ENCODE results near the gene RPL41. TPM values are rescaled to one million over a fixed set of nuclear protein-coding genes. Genes with fewer than 3 reads are reported as not detected.

Gene RPL41
- total and polyA plus RNA-seq, 9 of the 15 experiments (the other 6 are each of a cell fraction or from before 2014, with no cell fraction given), result 3,403 to 11,276 (median 5,604) TPM

DNA sequence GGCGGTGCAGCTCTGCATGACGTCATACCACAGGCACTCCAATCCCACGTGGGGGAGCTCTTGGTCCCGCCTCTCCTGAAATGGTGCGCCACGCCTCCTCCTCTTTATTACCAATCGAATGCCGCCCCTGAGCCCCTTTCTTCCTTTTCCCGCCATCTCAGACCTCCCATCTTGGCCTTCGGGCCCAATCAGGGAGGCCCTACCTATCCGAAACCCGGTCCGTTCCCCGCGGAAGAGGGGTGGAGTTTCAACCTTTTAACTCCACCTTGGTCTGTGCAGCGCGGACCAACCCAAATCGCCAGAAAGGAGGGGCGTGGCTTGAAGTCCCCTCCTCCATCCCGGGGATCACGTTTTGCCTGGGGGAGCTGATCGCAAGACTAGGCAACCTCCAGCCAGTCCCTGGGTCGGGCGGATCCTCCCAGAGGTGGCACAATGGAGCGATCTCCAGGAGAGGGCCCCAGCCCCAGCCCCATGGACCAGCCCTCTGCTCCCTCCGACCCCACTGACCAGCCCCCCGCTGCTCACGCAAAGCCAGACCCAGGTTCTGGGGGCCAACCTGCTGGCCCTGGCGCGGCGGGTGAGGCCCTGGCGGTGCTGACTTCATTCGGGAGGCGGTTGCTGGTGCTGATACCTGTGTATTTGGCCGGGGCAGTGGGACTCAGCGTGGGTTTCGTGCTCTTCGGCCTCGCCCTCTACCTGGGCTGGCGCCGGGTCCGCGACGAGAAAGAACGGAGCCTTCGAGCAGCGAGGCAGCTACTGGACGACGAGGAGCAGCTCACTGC lies 11.6 kb downstream of the RPL41 start, which contains the start of gene ESYT1 (continued):
- no peak for TF ChIP-seq SFPQ (IDR thresholded peaks at IDR 0.05; ENCODE audit: low read depth, low read length)
- TF ChIP-seq JUND (IDR thresholded peaks at IDR 0.05; ENCODE audit: borderline replicate concordance, low read depth, low read length), result peak; percentile 100
- peak; percentile 99; the same call in 2 of the 3 replicates for TF ChIP-seq JUND (tag; IDR thresholded peaks at IDR 0.05; ENCODE audit: borderline replicate concordance, low read depth, low read length)
- TF ChIP-seq ZKSCAN1 (IDR thresholded peaks at IDR 0.05; ENCODE audit: low read depth, low read length), result no peak
- TF ChIP-seq, protein P1, sequence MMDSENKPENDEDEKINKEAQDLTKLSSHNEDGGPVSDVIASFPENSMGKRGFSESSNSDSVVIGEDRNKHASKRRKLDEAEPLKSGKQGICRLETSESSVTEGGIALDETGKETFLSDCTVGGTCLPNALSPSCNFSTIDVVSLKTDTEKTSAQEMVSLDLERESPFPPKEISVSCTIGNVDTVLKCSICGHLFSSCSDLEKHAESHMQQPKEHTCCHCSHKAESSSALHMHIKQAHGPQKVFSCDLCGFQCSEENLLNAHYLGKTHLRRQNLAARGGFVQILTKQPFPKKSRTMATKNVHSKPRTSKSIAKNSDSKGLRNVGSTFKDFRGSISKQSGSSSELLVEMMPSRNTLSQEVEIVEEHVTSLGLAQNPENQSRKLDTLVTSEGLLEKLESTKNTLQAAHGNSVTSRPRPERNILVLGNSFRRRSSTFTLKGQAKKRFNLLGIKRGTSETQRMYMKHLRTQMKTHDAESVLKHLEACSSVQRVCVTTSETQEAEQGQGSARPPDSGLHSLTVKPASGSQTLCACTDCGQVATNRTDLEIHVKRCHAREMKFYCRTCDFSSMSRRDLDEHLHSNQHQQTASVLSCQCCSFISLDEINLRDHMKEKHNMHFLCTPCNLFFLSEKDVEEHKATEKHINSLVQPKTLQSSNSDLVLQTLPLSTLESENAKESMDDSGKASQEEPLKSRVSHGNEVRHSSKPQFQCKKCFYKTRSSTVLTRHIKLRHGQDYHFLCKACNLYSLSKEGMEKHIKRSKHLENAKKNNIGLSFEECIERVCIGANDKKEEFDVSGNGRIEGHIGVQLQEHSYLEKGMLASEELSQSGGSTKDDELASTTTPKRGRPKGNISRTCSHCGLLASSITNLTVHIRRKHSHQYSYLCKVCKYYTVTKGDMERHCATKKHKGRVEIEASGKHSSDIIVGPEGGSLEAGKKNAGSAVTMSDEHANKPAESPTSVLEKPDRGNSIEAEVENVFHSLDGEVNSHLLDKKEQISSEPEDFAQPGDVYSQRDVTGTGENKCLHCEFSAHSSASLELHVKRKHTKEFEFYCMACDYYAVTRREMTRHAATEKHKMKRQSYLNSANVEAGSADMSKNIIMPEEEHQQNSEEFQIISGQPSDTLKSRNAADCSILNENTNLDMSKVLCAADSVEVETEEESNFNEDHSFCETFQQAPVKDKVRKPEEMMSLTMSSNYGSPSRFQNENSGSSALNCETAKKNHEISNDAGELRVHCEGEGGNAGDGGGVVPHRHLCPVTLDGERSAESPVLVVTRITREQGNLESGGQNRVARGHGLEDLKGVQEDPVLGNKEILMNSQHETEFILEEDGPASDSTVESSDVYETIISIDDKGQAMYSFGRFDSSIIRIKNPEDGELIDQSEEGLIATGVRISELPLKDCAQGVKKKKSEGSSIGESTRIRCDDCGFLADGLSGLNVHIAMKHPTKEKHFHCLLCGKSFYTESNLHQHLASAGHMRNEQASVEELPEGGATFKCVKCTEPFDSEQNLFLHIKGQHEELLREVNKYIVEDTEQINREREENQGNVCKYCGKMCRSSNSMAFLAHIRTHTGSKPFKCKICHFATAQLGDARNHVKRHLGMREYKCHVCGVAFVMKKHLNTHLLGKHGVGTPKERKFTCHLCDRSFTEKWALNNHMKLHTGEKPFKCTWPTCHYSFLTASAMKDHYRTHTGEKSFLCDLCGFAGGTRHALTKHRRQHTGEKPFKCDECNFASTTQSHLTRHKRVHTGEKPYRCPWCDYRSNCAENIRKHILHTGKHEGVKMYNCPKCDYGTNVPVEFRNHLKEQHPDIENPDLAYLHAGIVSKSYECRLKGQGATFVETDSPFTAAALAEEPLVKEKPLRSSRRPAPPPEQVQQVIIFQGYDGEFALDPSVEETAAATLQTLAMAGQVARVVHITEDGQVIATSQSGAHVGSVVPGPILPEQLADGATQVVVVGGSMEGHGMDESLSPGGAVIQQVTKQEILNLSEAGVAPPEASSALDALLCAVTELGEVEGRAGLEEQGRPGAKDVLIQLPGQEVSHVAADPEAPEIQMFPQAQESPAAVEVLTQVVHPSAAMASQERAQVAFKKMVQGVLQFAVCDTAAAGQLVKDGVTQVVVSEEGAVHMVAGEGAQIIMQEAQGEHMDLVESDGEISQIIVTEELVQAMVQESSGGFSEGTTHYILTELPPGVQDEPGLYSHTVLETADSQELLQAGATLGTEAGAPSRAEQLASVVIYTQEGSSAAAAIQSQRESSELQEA (IDR thresholded peaks at IDR 0.05; ENCODE audit: low read depth), result no peak
- TF ChIP-seq ZNF668 (CRISPR knock-in tag; IDR thresholded peaks at IDR 0.05), result no peak
- TF ChIP-seq RBM39 (optimal IDR thresholded peaks at IDR 0.05; ENCODE audit: low read depth, low read length), result no peak
- no peak for TF ChIP-seq ZNF707 (CRISPR knock-in tag; conservative IDR thresholded peaks at IDR 0.05)
- TF ChIP-seq ZNF778 (CRISPR knock-in tag; IDR thresholded peaks at IDR 0.05), result no peak
- no peak for TF ChIP-seq TARDBP (IDR thresholded peaks at IDR 0.05)
- TF ChIP-seq SOX6 (IDR thresholded peaks at IDR 0.05), result peak; percentile 17; the same call in 1 of the 2 replicates
- no peak for TF ChIP-seq ZNF277 (CRISPR knock-in tag; IDR thresholded peaks at IDR 0.05; ENCODE audit: borderline replicate concordance)
- no peak for TF ChIP-seq KLF13 (tag; IDR thresholded peaks at IDR 0.05; ENCODE audit: borderline replicate concordance, low read depth)
- TF ChIP-seq ZKSCAN3 (CRISPR knock-in tag; IDR thresholded peaks at IDR 0.05), result no peak
- TF ChIP-seq ZNF551 (CRISPR knock-in tag; IDR thresholded peaks at IDR 0.05), result no peak
- TF ChIP-seq HSF4 (CRISPR knock-in tag; IDR thresholded peaks at IDR 0.05; ENCODE audit: borderline replicate concordance), result no peak
- no peak for TF ChIP-seq RBM15 (IDR thresholded peaks at IDR 0.05; ENCODE audit: insufficient read depth, low read length)

All from K562 (cell line).